ENCODE data around the gene IGSF21.

The IGSF21 gene

DNA sequence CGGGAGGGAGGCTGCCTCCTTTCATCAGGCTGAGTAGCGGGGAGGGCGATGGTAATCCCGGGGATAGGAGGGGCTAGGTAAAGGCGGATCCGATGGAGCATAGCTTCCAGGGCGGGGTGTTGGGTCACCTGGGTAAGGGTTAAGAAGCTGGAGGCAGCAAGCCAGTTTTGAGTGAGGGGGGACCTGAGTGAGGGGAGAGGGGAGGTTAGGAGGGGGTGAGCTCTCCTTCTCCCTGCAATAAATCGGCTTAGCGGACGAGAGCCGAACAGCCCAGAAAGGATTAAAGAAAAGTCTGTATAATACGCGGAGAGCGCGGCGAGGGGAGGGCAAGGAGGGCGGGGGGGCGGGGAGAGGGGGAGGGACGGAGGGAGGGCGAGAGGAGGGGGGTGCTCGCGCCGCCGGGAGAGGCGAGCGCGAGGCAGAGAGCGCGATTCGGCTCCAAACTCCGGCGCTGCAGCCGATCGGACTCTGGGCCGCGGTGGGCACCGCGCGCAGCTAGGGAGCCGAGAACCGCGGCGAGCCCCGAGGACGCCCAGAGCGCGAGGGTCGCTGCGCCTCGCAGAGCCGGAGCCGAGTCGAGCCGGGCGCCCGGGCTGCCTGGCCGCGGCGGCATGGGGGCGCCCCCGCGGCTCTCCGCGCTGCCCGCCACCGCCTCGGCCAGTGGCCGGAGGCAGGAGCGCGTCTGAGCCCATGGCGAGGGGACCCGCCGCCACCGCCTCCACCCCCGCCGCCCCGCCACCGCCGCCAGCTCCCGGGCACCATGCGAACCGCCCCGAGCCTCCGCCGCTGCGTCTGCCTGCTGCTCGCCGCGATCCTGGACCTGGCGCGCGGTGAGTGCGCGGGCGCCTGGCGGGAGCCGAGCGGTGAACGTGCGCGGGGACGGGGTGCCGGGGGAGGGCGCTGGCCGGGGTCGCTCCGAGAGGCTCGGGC, at the start of gene IGSF21:
Gene IGSF21 (plus strand): TSS at position 430 of the 930 bp plus-strand sequence. CDS start 331 bp downstream, at position 761.
- DNase-seq (ENCODE audit: low read depth, low spot score), result no peak

DNA sequence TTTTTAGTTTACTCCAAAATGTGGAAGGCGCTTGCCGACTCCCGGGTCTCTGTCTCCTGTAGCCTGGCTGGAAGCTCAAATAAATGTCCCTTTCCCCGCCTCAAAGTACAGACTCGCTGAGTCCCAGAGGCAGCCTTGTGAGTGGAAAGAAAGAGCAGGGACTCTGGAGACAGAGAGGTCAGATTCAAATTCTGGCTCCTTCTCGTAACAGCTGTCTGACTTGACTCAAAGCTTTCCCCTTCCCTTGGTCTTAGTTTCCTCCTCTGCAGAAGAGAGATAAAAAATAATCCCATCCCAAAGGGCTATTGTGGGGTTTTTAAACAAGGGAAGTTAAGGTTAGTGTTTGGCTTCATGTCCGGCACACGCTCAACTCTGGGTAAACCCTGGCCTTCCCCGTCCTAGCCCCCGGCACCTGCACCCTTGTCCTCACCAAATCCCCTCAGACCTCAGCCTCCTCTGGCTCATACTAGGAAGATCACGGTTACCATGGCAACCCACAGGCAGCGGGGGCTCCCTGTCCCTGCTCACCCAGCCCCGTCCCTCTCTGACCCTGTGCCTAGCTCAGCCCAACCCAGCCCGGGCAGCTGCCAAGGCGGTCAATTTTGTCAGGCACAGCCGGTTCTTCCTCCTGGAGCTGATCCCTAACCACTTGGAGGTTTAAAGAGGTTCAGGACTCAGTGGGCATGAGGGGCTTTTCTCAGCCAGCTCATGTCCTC, 49.2 kb upstream of the IGSF21 start:
- DNase-seq (ENCODE audit: low read depth, low spot score), result no peak

DNA sequence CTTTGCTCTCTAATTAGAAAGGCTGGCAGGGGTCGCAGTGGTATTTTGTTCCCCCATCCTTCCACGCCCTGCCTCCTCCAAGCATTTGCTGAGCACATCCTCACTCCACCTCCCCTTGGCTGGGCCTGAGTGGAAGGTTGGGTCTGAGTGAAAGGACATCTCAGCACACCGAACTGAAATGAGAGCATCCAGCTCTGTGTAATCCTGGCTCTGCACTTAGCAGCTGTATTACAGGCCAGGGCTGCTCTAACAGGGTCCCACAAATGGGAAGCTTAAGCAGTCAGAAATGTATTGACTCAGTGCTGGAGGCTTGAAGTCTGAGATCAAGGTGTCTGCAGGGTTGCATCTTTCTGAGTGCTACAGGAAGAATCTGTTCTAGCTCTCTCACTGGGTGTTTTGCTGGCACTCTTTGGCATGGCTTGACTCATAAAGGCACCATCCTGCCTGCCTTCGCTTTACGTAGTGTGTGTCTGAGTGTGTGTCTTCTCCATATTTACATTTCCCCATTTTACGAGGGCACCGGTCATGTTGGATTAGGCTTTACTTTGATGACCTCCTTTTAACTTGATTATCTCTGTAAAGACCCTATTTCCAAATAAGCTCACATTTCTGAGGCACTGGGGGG, 48.5 kb upstream of the IGSF21 start:
- DNase-seq (ENCODE audit: low read depth, low spot score), result no peak

DNA sequence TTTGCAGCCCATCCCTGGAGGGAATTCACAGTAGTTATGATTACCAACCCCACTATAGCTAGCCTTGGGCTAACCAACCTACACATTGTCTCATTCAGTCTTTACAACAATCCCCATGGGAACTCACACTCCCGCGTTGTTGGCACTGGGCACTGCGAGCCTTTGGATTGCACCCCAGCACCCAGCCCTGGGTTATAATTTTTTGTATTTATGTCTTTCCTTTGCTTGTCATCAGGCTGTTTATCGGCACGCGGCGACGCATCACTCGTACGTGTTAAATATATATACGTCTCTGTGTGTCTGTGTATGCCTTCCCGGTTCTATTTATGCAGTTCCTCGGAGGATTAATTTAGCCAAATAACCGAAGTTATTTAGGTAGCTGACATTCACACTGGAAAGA, 47.2 kb upstream of the IGSF21 start:
- DNase-seq (ENCODE audit: low read depth, low spot score), result no peak

DNA sequence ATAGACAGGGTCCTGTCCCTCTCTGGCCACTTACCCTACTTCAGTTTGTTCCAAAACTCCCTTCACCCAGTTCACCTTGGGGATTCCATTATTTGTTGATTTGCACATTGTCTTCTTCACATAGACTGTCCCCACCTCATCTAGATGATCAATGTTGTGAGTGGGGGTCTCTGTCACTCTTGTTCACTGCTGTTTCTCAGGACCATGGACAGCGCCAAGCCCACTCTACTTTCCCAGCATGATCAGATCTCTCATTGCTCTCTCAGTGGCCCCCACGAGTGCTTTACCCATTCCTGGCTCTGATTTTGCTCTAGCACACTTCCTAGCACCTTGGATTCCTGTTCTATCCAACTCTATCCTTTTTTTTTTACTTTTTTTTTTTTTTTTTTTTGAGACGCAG, 45.4 kb upstream of the IGSF21 start:
- DNase-seq (ENCODE audit: low read depth, low spot score), result no peak

DNA sequence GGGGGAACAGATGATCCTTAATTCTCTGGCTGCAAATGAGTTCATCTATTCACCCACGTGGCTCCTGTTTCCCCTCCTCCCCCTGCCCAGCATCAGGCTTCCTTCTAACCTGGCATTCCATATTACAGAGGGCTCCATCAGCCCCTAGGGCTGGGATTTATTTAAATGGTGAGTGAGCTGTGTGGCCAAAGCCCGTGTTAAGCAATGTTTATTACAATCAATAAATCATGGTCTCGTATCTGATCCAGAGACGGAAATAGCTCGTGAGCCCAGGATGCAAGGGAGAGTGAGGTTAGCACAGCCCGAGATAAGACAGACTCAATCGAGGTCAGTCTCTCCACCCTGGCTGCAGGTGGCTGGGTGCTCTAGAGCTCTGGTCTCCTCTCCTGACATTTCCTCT, 43.1 kb upstream of the IGSF21 start:
- DNase-seq (ENCODE audit: low read depth, low spot score), result no peak

DNA sequence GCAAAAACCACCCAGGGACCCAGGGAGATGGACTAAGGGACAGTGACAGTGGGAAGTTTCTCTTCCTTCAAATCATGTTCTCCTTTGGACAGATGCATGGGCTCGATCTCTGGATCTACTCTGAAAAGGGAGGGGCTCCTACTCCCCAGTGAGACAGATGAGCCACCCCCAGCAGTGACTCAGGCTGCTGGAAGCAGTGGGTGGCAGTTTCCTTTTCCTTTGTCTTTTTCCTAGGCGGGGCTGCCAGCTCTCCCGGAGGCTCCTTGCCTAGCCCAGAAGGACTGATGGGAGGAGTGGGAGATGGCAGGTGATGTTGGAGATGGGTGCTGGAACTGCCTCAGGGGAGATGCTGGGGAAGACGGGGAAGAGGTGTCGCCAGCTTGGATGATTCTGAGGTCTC, 41.0 kb upstream of the IGSF21 start:
- DNase-seq (ENCODE audit: low read depth, low spot score), result no peak

DNA sequence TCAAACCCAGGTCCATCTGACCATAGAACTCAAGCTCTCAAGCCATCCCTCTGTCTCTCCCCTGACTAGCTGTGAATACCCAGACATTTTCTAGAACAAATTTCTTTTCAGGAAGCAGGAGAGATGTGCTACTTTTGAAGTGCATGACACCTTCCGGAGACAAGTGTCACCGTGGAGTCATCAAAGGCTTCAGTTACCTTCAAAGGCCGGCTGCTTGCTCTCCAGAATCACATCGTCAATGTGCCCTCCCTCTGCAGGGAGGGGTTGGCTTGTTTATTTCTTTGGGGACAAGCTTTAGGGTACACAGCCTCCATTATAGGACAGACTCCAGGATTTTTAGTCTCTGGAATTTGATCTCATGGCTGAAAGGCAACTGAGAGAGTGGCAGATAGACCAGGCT, 37.7 kb upstream of the IGSF21 start:
- DNase-seq (ENCODE audit: low read depth, low spot score), result no peak

DNA sequence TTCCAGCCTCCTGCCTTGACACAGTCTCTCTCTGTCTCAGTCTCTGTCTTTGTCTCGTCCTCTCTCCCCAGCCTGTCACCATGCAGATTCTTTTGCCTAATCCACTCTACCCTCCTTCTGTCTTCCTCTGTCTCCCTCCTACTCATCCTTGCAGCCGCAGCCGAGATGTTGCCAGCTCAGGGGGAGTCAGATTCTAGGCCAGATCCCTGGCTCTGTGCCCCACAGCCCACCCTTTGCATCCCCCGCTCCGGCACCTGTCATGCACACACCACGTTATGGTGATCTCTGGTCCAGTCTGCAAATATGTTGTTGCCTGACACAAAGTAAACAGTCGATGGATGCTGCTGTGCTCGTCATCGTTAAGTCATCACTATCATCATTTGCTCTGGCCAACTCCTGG, 35.5 kb upstream of the IGSF21 start:
- no peak for DNase-seq (ENCODE audit: low read depth, low spot score)

DNA sequence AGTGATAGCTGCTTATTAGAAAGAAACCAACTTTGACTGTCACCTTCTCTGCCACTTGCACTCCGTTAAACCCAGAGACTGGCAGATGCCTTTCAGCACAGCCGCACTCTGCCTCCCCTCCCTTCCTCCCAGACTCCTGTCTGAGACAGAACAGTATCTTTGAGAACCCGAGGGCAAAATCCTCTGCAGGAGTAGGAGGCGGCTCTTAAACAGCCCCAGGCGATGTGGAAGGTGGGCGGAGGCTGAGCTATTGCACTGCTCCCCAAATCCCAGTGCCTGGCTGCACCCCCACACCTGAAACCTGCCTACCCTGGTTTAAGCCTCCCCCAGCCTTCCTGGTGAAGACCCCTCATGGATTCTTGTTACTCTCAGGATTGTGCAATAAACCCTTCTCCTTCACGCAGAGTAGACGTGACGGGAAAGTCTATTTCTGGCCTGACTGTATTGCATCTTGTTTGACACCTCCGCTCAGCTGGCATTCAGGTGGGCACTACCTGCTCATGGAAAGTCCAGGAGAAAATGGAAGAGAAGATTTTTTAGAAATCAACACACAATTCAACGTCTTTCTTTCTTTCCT, 34.4 kb upstream of the IGSF21 start:
- no peak for DNase-seq (ENCODE audit: low read depth, low spot score)

DNA sequence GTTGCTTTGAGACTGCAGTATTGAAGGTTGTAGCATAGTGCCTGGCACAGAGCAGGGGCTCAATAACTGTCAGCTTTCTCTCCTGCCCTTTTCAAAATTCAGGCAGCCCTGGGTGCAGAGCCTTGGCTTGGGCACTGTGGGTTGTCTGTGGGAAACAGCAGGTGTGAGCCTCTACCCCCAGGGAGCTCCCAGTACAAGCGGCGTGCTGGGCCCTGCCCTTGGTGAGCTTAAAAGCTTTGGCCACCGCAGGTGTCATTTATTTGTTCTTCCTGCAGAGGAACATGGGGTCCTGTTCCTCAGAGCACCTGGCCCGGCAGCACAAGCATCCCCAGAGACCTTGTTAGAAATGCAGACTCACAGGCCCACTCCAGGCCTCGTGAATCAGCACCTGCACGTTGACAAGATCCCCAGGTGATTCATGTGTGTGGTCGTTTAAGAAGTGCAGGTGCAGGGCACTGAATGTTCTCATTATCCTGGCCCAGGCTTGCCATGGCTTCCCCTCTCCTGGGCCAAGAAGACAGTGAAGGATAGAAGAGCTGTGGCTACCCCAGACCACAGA, 29.9 kb upstream of the IGSF21 start:
- no peak for DNase-seq (ENCODE audit: low read depth, low spot score)

DNA sequence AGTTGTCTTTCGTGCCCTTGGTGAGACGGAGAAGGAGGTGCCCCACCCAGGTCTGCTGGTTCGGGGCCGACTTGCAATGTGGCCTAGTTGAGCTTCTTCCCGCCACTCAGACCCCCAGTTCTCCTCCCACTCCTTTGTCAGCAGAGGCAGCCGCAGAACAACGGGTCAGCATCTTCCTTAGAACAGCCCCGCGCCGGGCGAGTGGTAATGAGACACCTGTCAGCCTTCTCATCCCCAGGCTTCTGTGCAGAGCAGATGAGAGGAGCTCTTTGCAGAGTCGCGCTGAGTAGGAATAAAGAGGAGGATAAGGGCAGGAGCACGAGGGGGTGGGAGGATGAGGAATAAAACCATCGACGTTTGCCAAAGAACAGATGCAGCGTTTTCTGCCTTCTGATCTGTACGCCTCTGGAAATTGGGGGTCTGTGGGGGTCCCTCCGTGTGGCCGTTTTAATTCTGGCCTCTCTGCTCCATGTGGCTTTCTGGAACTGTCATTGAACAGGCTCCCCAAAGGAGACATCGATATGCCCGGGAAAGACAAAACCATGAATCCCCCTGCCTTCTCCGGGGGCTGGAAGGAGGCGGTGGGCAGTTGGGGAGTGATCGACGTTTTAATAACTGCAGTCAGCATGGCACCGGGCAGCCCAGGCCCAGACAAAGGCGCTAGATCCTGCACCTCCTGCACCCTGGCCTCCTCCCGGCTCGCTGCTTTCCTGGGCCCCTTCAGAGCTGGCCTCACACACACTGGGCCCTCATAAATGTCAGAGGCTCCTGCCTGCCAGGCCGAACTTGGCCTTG, 27.5 kb upstream of the IGSF21 start:
- DNase-seq (ENCODE audit: low read depth, low spot score), result no peak

DNA sequence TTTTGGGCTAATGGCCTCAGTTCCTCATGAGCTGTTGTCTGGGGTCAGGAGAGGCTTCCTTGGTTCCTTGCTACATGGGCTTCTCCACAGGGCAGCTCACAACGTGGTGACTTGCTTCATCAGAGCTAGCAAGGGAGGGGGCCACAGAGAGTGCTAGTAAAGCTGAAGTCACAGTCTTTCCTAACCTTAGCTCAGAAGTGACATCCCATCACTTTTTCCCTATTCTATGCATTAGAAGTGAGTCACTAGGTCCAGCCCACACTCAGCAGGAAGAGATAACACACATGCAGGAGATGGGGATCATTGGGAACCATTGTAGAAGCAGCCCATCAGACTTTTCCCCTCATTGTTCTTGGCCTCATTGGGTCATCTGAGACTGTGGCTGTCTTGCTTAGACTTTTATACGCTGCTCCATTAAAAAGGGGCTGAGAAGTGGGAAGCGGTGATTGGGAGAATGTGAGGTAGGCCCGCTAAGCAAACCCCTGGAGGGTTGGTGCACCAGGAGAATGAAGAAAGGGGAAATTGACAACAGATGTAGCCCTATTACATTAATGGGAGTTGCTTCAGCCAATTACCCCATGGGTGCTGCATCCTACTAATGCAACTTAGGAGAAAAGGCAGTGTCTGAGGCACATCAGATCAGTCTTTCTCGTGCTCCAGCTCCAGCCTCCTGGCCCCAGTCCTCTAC, 22.1 kb upstream of the IGSF21 start:
- DNase-seq (ENCODE audit: low read depth, low spot score), result no peak

DNA sequence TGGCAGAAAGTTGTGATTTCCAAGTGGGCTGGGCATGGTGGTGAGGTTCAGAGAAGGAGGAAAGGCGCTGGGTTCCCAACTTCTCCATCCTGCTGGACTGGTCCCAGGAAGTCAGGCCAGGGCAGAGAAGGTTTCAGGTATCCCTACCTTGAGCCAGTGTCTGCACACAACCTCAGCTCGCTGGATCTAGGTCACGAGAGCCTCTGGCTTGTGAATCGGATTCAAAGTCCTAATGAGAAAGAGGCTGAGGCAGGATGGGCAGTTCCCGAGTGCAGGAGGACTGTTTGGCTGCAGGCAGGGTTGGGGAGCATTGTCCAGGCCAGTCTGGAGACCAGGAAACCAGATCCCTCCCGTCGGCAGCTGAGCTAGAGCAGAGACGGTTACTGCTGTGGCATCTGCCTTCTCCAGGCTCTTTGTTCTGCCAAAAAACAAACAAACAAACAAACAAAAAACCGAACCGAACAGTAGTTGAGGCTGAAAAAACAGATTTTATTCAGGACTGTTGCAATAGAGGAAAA, 19.5 kb upstream of the IGSF21 start:
- no peak for DNase-seq (ENCODE audit: low read depth, low spot score)

DNA sequence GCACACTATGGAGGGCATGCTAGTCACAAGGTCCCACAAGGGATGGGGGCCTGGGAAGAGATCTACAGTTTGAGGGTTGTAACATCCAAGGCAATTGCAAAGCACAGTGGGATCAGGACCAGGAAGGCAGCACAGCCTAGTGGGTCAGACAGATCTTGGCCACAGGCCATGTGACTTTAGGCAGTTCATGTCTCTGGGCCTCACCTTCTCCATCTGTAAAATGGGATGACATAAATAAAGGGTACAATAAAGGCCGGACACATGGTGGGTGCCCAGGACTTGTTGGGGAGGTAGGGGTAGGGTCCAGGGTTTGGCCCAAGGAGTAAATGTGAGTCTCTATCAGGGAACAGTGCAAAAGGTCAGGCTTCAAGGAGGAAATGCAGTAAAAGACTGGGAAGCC, 18.1 kb upstream of the IGSF21 start:
- DNase-seq (ENCODE audit: low read depth, low spot score), result no peak

DNA sequence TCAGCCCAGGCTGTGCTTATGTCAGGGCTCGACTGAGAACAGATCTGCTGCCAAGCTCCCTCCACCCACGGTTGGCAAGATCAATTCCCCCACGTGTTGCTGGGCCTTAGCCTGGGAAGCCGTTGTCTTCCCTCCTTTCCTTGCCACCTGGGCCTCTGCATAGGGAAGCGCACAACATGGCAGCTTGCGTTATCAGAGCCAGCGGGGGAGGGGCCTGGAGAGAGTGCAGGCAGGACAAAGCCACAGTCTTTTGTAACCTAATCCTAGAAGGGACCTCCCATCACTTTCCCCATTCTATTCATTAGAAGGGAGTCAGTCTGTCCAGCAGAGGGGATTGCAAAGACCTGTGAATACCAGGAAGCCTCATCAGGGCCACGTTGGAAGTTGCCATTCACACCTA, 17.0 kb upstream of the IGSF21 start:
- no peak for DNase-seq (ENCODE audit: low read depth, low spot score)

DNA sequence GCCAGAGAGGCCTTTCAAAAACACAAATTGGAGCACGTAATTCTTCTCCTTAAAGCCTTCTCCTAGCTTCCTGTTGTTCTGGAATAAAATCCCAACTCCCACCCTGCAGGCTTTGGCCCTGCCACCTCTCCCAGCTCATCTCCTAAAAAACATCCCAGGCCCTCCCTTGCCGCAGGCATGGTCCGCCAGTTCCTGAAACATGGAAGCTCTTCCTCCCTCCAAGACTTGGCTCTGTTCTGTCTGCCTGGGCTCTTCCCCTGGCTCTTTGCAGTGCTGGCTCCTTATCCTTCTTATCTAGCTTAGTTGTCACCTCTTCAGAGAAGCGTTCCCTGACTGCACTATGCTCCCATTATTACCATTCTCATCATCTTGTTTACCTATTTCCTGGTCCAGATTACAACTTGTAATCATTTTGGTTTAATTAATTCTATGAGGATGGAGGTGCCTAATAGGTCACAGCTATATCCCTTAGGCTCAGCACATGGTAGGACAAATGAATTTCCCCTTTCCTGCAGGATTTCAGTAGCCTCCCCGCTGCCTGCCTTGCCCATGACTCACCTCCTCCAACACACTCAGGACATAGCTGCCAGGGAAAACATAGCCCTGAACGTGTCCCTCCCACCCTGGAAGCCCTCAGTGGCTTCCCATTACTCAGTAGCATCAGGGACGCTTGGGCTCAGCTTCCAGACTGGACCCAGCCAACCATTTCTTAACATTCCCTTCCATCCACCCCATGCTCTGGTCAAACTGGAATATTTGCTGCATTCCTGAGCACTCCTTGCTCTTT, 15.7 kb upstream of the IGSF21 start:
- DNase-seq (ENCODE audit: low read depth, low spot score), result no peak

DNA sequence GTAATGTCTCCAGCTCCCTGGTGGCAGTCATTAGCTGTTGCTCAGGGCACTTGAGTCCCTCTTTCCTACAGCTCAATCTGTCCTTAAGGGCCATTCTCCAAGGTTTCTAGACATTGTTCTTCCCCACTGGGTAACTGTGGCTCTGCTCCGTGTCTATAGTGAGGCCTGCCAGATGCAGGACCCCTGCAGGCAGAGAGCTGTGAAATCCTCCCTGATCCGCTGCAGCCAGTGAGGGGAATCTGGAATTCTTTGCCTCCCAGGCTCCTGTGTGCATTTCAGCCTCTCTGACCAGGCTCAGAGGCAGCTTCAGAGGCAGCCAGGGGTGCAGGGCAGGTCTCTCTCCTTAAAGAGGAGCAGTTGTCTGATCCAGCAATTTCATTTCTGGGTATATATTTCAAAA, 14.4 kb upstream of the IGSF21 start:
- no peak for DNase-seq (ENCODE audit: low read depth, low spot score)

DNA sequence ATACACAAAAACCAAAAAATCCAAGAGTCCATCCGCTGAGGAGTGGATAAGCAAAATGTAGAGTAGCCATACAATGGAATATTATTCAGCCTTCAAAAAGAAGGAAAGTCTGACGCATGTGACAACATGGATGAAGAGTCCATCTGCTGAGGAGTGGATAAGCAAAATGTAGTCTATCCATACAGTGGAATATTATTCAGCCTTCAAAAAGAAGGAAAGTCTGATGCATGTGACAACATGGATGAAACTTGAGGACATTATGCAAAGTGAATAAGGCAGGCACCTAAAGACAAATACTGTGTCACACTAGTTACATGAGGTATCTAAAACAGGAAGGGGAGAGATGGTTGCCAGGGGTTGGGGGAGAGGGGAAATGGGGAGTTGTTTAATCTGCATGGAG, 14.0 kb upstream of the IGSF21 start:
- DNase-seq (ENCODE audit: low read depth, low spot score), result no peak
